Spinal cord (tissue), 10 donors: Measurements from ENCODE around the gene KCNQ1. TPM values are rescaled to one million over a fixed set of nuclear protein-coding genes. Genes with fewer than 3 reads are reported as not detected.
A peak's percentile ranks its signal among the peaks of the same experiment; 100 is the strongest.

Experiments
- DNase-seq, 6 donors: peaks; one replicate each; pipeline versions ENCODE4 v3.0.0 to v3.0.0-alpha.2; 2013 to 2015; ENCODE audit warnings: low spot score in 6 of 6, low read depth in 4 of 6
- H3K27ac ChIP-seq: one replicate; pipeline ENCODE4 v1.5.1; 2013; ENCODE audit warnings: low read depth, low read length, control low read depth
- H3K27me3 ChIP-seq: one replicate; pipeline ENCODE4 v1.6.1; 2013; ENCODE audit warnings: low read length; ENCODE audit not compliant: control insufficient read depth, insufficient read depth
- H3K36me3 ChIP-seq: one replicate; pipeline ENCODE4 v1.6.1; 2013; ENCODE audit warnings: low read length; ENCODE audit not compliant: control insufficient read depth, insufficient read depth
- H3K4me1 ChIP-seq: one replicate; pipeline ENCODE4 v1.6.1; 2013; ENCODE audit warnings: low read length; ENCODE audit not compliant: control insufficient read depth, insufficient read depth
- H3K4me3 ChIP-seq: one replicate; pipeline ENCODE4 v1.5.1; 2013; ENCODE audit warnings: low read depth, low read length, control low read depth
- H3K9me3 ChIP-seq: one replicate; pipeline ENCODE4 v1.6.1; 2013; ENCODE audit warnings: low read length; ENCODE audit not compliant: control insufficient read depth, insufficient read depth
- WGBS: methylation state at CpG from one replicate; pipeline ENCODE4 v1.1.5; 2013; ENCODE audit warnings: missing lambda C conversion rate; ENCODE audit not compliant: insufficient coverage; 5-methylcytosine and 5-hydroxymethylcytosine counted together
- polyA plus RNA-seq, 2 donors: library from polyadenylated mRNA; unstranded; fragments of 120-200 nt; gene quantifications; one replicate each; pipeline ENCODE4 v1.2.1, GENCODE V29; 2013; ENCODE audit not compliant: insufficient read length in 2 of 2
- total RNA-seq, 2 donors: library from RNA; depleted of rRNA in 1 of 2; stranded (reverse); fragments of 120-200 nt in 1 of 2; fragments of >200 nt in 1 of 2; gene quantifications; one replicate each; pipeline versions ENCODE4 v1.2.3 to v1.2.4, GENCODE V29; 2013 to 2014
- donor health status: healthy.

The KCNQ1 gene
- total and polyA plus RNA-seq, 4 donors: 0.83 to 3.1 (median 2.1) TPM

DNA sequence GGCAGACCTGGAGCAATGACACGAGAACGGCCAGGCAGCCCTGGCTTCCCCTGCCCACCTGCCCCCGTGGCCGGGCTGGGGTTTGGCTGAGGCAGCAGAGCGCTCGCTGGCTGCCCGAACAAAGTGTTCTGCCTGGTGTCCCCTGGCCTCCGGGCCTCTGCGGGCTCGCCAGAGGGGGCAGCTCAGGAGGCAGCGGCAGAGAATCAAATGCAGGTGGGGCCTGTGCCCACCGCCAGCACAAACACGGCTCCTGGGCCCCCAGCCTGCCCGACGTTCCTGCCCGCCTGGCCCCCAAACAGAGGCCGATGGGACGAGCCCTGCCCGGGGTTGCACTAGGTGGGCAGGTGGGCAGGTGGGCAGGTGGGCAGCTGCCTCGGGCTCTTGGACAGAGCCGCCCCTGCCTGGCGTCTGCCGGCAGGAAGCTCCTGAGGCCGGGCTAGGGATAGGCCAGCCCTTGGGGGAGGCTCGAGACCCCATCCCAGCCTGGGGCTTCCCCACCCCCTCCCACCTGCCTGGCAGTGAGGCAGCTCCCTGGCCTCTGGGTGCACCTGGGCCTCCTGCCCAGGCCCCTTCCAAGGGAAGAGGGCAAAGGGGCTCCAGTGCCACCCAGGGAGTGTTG lies 394.0 kb downstream of the KCNQ1 start:
- Histone ChIP-seq H3K4me3 (no peak overlapping the region), H3K4me1 (peaks cover 62% of the 10 kb centered on the region), H3K36me3 (no peaks in the 10 kb centered on the region), H3K27ac (no peak overlapping the region), H3K27me3 (no peaks in the 10 kb centered on the region), H3K9me3 (no peaks in the 10 kb centered on the region)
- 90% methylated on average over 22 of the region's 25 CpGs for WGBS
- DNase-seq: no peak

DNA sequence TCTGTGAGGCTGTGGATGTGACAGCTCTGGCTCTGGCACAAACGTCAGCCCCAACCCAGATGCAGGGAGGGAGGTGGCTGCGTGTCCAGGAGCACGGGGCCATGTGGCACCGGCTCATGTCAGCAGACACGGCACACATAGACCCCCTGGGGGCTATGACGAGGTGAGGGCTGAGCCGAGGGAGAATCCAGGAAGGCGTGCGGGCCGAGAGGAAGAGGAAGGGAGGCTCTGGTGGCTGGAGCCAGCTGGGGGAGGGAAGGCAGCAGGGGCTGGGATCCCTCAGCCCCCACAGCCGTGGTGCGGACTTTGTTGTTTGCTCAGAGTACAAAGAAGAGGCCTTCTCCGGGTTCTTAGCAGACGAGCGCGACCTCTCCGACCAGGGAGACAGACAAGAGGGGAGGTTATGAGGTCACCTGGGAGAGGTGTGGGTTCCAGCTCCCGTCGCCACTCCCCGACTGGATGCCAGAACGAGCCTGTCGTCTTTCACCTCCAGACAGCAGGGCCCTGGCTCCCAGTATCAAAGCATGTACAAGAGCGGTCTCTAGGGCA lies 394.7 kb downstream of the KCNQ1 start:
- Histone ChIP-seq H3K4me1 (peaks cover 62% of the 10 kb centered on the region), H3K9me3 (no peaks in the 10 kb centered on the region), H3K36me3 (no peaks in the 10 kb centered on the region), H3K4me3 (no peak overlapping the region), H3K27me3 (no peaks in the 10 kb centered on the region), H3K27ac (no peak overlapping the region)
- DNase-seq: no peak
- WGBS: 57% methylated on average over 23 of the region's 23 CpGs

DNA sequence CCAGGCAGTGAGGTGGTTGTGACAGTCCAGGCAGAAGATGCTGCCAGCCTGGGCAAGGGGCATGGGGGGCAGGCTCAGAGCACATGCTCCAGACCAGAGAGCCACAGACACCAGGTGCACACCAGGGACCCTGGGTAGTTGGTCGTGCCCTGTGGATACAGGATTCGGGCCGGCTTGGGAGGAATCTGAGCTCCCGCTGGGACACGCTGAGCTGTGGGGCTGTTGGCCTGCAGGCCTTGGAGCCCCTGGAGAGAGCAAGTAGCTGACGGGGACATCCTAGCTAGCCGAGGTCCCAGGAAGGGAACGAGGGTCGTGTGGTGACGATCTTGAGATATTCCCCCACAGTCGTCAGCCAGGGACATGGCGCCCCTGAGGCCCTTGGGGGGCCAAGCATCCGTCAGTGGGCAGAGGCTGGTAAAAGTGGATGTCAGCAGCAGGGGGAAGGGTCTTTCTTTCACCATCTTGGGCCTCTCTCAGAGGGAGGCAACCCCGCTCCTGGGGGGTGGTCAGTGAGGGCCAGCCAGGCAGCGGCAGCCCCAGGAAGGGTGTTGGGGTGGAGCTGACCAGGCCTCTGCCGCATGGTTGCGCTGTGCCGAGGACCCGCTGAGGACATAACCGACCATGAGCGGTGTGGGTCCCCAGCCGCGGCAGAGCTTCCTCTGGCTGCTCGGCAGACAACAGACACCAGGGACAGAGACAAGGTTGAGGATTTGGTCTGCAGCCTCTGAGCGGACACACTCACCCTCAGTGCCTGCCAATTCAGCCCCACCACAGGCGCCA lies 396.8 kb downstream of the KCNQ1 start:
- Histone ChIP-seq H3K36me3 (no peaks in the 10 kb centered on the region), H3K4me1 (peaks cover 54% of the 10 kb centered on the region), H3K27ac (no peak overlapping the region), H3K9me3 (no peaks in the 10 kb centered on the region), H3K4me3 (no peak overlapping the region), H3K27me3 (no peaks in the 10 kb centered on the region)
- DNase-seq: no peak
- WGBS: 82% methylated on average over 26 of the region's 26 CpGs

DNA sequence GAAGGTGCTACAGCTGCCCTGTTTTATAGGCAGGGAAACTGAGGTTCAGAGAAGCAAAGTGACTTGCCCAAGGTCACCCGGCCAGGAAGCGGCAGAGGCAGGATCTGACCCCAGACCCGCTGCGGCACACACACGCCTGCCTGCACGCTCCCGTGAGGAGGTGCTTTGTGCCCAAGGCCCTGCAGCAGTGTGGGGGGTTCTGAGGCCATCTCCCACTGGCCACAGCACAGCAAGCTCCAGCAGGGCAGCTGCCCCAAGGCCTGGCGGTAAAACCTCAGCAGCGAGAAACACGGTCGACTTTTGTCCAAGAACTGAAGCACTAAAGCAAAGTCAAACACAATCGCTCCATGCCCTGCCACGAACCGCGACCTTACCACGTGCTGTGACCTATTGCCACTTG lies 398.1 kb downstream of the KCNQ1 start:
- Histone ChIP-seq H3K4me1 (peaks cover 44% of the 10 kb centered on the region), H3K27ac (no peak overlapping the region), H3K27me3 (no peaks in the 10 kb centered on the region), H3K36me3 (no peaks in the 10 kb centered on the region), H3K4me3 (no peak overlapping the region), H3K9me3 (no peaks in the 10 kb centered on the region)
- DNase-seq: no peak
- WGBS: 88% methylated on average over 16 of the region's 16 CpGs

DNA sequence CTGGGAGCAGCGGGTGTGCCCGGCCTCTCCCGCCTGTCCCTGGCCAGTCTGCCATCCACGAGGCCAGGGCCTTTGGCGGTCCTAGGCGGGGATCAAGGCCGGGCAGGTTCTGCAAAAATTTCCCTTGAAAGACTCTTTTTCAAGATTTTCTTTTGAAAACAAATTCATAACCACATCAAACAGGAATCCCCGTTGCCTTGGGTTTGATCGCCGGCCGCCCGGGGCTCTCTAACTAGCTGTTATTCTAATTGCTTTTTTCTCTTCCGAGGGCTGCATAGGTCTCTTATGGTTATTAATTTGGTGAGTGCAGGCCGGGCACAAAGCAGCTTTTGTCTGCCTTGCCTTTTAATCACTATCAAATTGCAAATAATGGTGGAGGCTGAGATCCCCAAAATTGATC lies 398.7 kb downstream of the KCNQ1 start:
- Histone ChIP-seq H3K36me3 (peaks cover 2% of the 10 kb centered on the region), H3K4me3 (no peak overlapping the region), H3K4me1 (peaks cover 44% of the 10 kb centered on the region), H3K27ac (no peak overlapping the region), H3K9me3 (no peaks in the 10 kb centered on the region), H3K27me3 (no peaks in the 10 kb centered on the region)
- peak in 1 of 6 donors; percentile 43 for DNase-seq
- WGBS: 83% methylated on average over 6 of the region's 14 CpGs

DNA sequence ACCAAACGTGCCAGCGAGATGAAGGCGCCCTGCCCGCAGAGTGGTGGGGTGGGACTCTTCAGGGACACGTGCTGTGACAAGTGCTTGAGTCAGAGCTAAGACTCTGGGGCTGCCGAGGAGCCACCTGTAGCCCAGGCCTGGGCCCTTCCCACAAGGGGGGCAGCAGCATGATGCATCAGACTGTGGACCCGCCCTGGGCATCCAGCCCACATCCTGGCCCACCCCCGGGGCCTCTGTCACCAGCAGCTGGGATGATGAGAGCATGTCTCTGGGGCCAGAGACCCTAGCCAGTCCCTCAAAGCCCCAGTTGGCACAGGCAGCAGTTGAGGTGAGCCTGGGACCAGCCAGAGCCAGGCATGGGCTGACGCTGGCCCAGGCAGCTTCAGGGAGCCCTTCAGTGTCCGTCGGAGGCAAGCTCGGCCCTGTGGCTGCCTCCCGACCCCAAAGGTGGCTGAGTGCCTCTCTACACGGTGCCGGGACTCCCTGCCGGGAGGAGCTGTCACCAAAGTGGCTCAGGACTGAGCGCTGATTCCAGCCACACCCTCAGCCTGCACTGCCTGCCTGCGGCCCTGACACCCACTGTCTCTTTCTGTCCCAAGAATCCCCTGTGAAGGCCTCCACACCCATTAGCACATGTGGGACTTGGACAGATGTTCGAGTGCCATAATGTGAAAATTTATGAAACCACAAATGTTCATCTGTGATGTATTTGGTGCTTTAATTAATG lies 399.5 kb downstream of the KCNQ1 start:
- Histone ChIP-seq H3K27ac (no peak overlapping the region), H3K27me3 (peaks cover 2% of the 10 kb centered on the region), H3K4me1 (peaks cover 45% of the 10 kb centered on the region), H3K9me3 (no peaks in the 10 kb centered on the region), H3K4me3 (no peak overlapping the region), H3K36me3 (peaks cover 2% of the 10 kb centered on the region)
- no peak for DNase-seq
- WGBS: 76% methylated on average over 15 of the region's 19 CpGs

DNA sequence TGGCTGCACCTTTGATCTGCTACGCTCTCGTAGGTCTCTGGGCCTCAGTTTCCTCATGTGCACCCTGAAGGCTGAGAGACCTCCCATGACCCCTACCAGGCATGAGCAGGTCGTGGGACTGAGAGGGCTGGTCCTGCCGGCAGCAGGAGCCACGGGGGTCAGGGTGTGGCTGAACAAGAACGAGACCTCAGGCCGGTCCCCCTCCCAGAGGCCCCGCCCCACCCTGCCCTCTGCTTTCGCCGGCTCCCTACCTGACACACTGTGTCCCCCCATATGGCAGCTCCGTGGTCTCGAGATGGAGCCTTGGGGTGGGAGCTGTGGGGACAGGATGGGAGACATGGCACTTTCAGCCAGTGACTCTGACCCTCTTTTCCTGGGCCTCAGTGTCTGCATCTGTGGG lies 400.2 kb downstream of the KCNQ1 start:
- Histone ChIP-seq H3K36me3 (peaks cover 2% of the 10 kb centered on the region), H3K4me3 (no peak overlapping the region), H3K4me1 (peaks cover 47% of the 10 kb centered on the region), H3K9me3 (no peaks in the 10 kb centered on the region), H3K27me3 (peaks cover 2% of the 10 kb centered on the region), H3K27ac (no peak overlapping the region)
- DNase-seq: no peak
- WGBS: 72% methylated on average over 9 of the region's 12 CpGs

DNA sequence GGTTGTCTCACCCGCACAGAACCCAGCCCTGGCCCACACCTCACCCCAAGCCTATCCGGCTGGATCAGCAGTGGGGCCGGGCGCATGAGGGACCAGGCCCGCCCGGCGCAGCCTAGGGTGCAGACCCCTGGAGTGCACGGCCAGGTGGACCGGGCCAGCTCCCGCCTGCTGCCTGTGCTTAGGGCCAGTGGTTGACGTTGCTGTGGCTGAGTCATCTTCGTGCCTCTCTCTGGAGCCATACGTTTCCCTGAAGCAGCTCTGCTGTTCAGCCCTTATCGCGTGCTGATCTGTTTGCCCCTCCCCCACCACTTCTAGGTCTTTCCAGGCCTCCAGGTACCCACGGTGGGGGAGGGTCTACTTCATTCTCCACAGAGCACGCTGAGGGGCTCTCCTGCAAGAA lies 401.2 kb downstream of the KCNQ1 start:
- H3K27me3 ChIP-seq: peaks cover 2% of the 10 kb centered on the region

DNA sequence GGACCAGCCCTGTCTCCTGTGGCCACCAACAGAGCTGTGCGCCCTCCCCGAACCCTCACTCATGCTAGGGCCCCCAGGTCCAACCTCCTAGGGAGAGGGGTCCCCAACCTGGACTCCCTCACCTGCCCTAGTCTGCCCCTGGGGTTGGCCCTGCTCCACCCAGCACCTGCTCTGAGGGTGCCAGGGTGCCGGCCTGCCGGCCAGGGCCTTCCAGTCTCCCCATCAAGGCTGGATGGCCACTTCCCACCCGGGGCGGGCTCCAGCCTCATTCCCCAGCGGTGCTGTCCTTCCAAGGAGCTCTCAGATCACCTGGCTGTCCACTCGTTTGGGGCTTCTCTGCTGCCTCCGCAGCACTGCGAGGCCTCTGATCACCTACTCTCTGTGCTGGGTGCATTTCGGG lies 401.7 kb downstream of the KCNQ1 start:
- H3K9me3 ChIP-seq: no peaks in the 10 kb centered on the region
- no peak for DNase-seq
- peaks cover 62% of the 10 kb centered on the region for H3K4me1 ChIP-seq
- H3K27ac ChIP-seq: no peak overlapping the region
- H3K4me3 ChIP-seq: no peak overlapping the region
- H3K36me3 ChIP-seq: peaks cover 2% of the 10 kb centered on the region
- peaks cover 2% of the 10 kb centered on the region for H3K27me3 ChIP-seq
- 95% methylated on average over 11 of the region's 11 CpGs for WGBS

More for the DNA sequence above, 401.2 kb downstream of the KCNQ1 start:
- Histone ChIP-seq H3K4me1 (peaks cover 57% of the 10 kb centered on the region), H3K27ac (no peak overlapping the region), H3K9me3 (no peaks in the 10 kb centered on the region), H3K36me3 (peaks cover 2% of the 10 kb centered on the region), H3K4me3 (no peak overlapping the region)
- WGBS: 79% methylated on average over 17 of the region's 17 CpGs
- no peak for DNase-seq
